HepG2 (cell line): Measurements from ENCODE around the gene OR4D6. TPM values are rescaled to one million over a fixed set of nuclear protein-coding genes. Genes with fewer than 3 reads are reported as not detected.

Experiments used
- ATAC-seq: fragments of 200-7000 bp; cut with Tn5 transposase; 3 replicates; pipeline ENCODE4 v1.9.1; 2020; ENCODE audit warnings: mild to moderate bottlenecking, moderate library complexity
- BruUV-seq: library from RNA; stranded (reverse); fragments of 400-500 nt; replicated peaks from 2 replicates; lab custom pipeline; 2021; lab: Mats Ljungman, UMichigan
- CTCF ChIA-PET: fragments of 300-600 bp; formaldehyde crosslinking; extraction: SDS; loops from one replicate; lab custom pipeline; 2021; ENCODE audit warnings: low total read pairs, inconsistent platforms, low intra/inter-chr PET ratio; lab: Yijun Ruan, JAX
- POLR2A ChIA-PET: fragments of 350-600 bp; sonication (Branson Sonifier 250); formaldehyde crosslinking; loops from one replicate; lab custom pipeline; 2020; ENCODE audit warnings: antibody characterized with exemption, inconsistent platforms; lab: Yijun Ruan, JAX
- DNase-seq: peaks from one replicate; pipeline ENCODE4 v3.0.0-alpha.2; 2015; ENCODE audit warnings: low spot score
- FAIRE-seq: peaks from 3 replicates; lab custom pipeline; 2011; peaks lifted over from hg19 to GRCh38; lab: Jason Lieb, UNC
- H2AFZ ChIP-seq: one replicate; pipeline ENCODE4 v1.6.1; 2011; ENCODE audit warnings: low read length, inconsistent platforms
- H3K27ac ChIP-seq: fragments of 300-600 bp; 3 replicates; pipeline ENCODE4 v1.8.0; 2011; ENCODE audit warnings: mixed run types, mild to moderate bottlenecking, mixed read lengths, low read length, inconsistent platforms; ENCODE audit not compliant: insufficient read depth; ENCODE audit errors: extremely low read length
- H3K27me3 ChIP-seq, 2 experiments: fragments of 200-600 bp in 1 of 2; 2 replicates in 1 of 2; 3 replicates in 1 of 2; pipeline versions ENCODE4 v1.6.0 to v1.8.0; 2011; ENCODE audit warnings: low read length in 2 of 2, mild to moderate bottlenecking in 2 of 2, moderate library complexity in 2 of 2, inconsistent platforms in 1 of 2; ENCODE audit not compliant: insufficient read depth in 2 of 2, control insufficient read depth in 1 of 2
- H3K36me3 ChIP-seq, 2 experiments: fragments of 200-600 bp in 1 of 2; replicated peaks in 1 of 2; 2 replicates in 1 of 2; 3 replicates in 1 of 2; pipeline versions ENCODE4 v1.5.1 to v1.8.0; 2011; ENCODE audit warnings: low read length in 2 of 2, inconsistent platforms in 1 of 2; ENCODE audit not compliant: insufficient read depth in 2 of 2, control insufficient read depth in 1 of 2
- H3K4me1 ChIP-seq: 2 replicates; pipeline ENCODE4 v1.5.1; 2012; ENCODE audit warnings: low read length, inconsistent platforms; ENCODE audit not compliant: insufficient read depth
- H3K4me2 ChIP-seq: 2 replicates; pipeline ENCODE4 v1.6.0; 2011; ENCODE audit warnings: low read depth, low read length, inconsistent platforms
- H3K4me3 ChIP-seq, 3 experiments: fragments of 200-600 bp in 1 of 3; sonication (generic), shearing (Covaris generic) in 1 of 3; replicated peaks in 1 of 3; 2 replicates each; pipeline ENCODE4 v1.5.1; 2011 to 2016; ENCODE audit warnings: low read length in 3 of 3, inconsistent platforms in 2 of 3, low read depth in 2 of 3, mild to moderate bottlenecking in 2 of 3, control low read depth in 1 of 3, mixed read lengths in 1 of 3; ENCODE audit not compliant: insufficient read depth in 1 of 3
- H3K79me2 ChIP-seq: one replicate; pipeline ENCODE4 v1.6.1; 2011; ENCODE audit warnings: low read length, inconsistent platforms; ENCODE audit not compliant: insufficient read depth
- H3K9ac ChIP-seq: 2 replicates; pipeline ENCODE4 v1.6.0; 2011; ENCODE audit warnings: mild to moderate bottlenecking, low read depth, low read length, inconsistent platforms; ENCODE audit not compliant: insufficient read depth
- H3K9me3 ChIP-seq: 2 replicates; pipeline ENCODE4 v1.5.1; 2012; ENCODE audit warnings: mild to moderate bottlenecking, low read length
- H4K20me1 ChIP-seq: 2 replicates; pipeline ENCODE4 v1.6.0; 2011; ENCODE audit warnings: inconsistent platforms, mild to moderate bottlenecking, low read length, moderate library complexity; ENCODE audit not compliant: insufficient read depth
- AGO2 ChIP-seq: fragments of 200-400 bp; formaldehyde crosslinking; optimal IDR thresholded peaks from 2 replicates; pipeline ENCODE3; 2017; ENCODE audit warnings: mild to moderate bottlenecking, low read depth, low read length, moderate library complexity
- HOXD1 ChIP-seq: sonication (generic); formaldehyde crosslinking; IDR thresholded peaks from 2 replicates; pipeline ENCODE4 v1.5.0; 2020; ENCODE audit warnings: missing genetic modification reagents
- KLF16 ChIP-seq, 2 experiments: sonication (generic) in 1 of 2; formaldehyde crosslinking in 1 of 2; IDR thresholded peaks; 2 replicates each; pipeline versions ENCODE4 v1.6.1 to v1.8.0; 2016 to 2023; ENCODE audit warnings: missing genetic modification reagents in 2 of 2, missing compliant biosample characterization in 1 of 2
- MYPOP ChIP-seq: sonication (generic); formaldehyde crosslinking; IDR thresholded peaks from 2 replicates; pipeline ENCODE4 v1.8.1; 2023; ENCODE audit warnings: mild to moderate bottlenecking, moderate library complexity, missing genetic modification reagents
- NRL ChIP-seq: sonication (generic); formaldehyde crosslinking; IDR thresholded peaks from 2 replicates; pipeline ENCODE4 v1.5.0; 2020; ENCODE audit warnings: missing genetic modification reagents, mild to moderate bottlenecking, moderate library complexity, borderline replicate concordance
- PCBP2 ChIP-seq: fragments of 200-400 bp; formaldehyde crosslinking; optimal IDR thresholded peaks from 2 replicates; pipeline ENCODE3; 2018; ENCODE audit warnings: low read length, low read depth; ENCODE audit not compliant: poor library complexity, severe bottlenecking
- SNAPC4 ChIP-seq: sonication (generic); formaldehyde crosslinking; IDR thresholded peaks from 2 replicates; pipeline ENCODE4 v1.4.0; 2020; ENCODE audit warnings: mild to moderate bottlenecking, missing genetic modification reagents
- THRA ChIP-seq: sonication (generic); formaldehyde crosslinking; IDR thresholded peaks from 2 replicates; pipeline ENCODE4 v1.4.0; 2020; ENCODE audit warnings: missing genetic modification reagents, borderline replicate concordance
- TRIM22 ChIP-seq: fragments of 450-650 bp; IDR thresholded peaks from 2 replicates; pipeline ENCODE4 v1.6.1; 2017
- ZNF264 ChIP-seq: sonication (generic); formaldehyde crosslinking; IDR thresholded peaks from 2 replicates; pipeline ENCODE4 v1.4.0; 2020; ENCODE audit warnings: missing genetic modification reagents
- ZNF644 ChIP-seq: IDR thresholded peaks from 2 replicates; pipeline ENCODE4 v1.6.1; 2016; ENCODE audit warnings: low read depth
- WGBS: methylation state at CpG from one replicate; pipeline ENCODE4 v1.1.6; 2017; ENCODE audit warnings: low lambda C conversion rate; 5-methylcytosine and 5-hydroxymethylcytosine counted together
- in situ Hi-C: cut with HindIII; loops from 2 replicates; pipeline ENCODE4 v1.10.0; 2017; ENCODE audit warnings: low pct_unique_long_range_greater_than_20kb; ENCODE audit not compliant: extremely low pct_ligation_motif_present
- intact Hi-C: fragments of 100-400 bp; cut with micrococcal nuclease; formaldehyde crosslinking; loops from one replicate; pipeline ENCODE4 v1.10.0; 2022; ENCODE audit not compliant: unreplicated experiment
- polyA plus RNA-seq, 8 experiments: library from polyadenylated mRNA; depleted of rRNA in 3 of 8; stranded (reverse) in 7 of 8; unstranded in 1 of 8; fragments of >200 nt; fragmentation: Illumina TruSeq in 4 of 8; extraction: Trizol in 4 of 8; gene quantifications; 2 replicates each; pipeline versions ENCODE4 v1.2.1 to v1.2.3, GENCODE V29; 2011 to 2016; ENCODE audit warnings: low read depth in 4 of 8, missing spikeins in 1 of 8, mixed read lengths in 1 of 8; ENCODE audit not compliant: insufficient read depth in 1 of 8
- total RNA-seq, 5 experiments: library from RNA; depleted of rRNA; stranded (reverse); fragments of >200 nt; fragmentation: Illumina TruSeq; extraction: Trizol; gene quantifications; 2 replicates each; pipeline ENCODE4 v1.2.3, GENCODE V29; 2016; ENCODE audit warnings: low read depth in 1 of 5

Gene OR4D6
- total and polyA plus RNA-seq, 2 of the 13 experiments (the other 11 are each of a cell fraction or from before 2014, with no cell fraction given), result not detected

- FAIRE-seq (no peak), DNase-seq (no peak), ATAC-seq (no peak)
- Histone ChIP-seq H3K36me3 (no peaks in the 10 kb centered on the region), H3K4me3 (no peak overlapping the region), H3K79me2 (no peaks in the 10 kb centered on the region), H3K9ac (no peak overlapping the region), H3K4me2 (no peak overlapping the region), H4K20me1 (no peaks in the 10 kb centered on the region), H3K9me3 (no peaks in the 10 kb centered on the region), H2AFZ (no peak overlapping the region), H3K4me1 (no peaks in the 10 kb centered on the region), H3K27ac (no peak overlapping the region), H3K27me3 (no peaks in the 10 kb centered on the region)
- no TSS peak for BruUV-seq
- POLR2A ChIA-PET, result no interaction called here
- WGBS, result 0% methylated on average over 4 of the region's 4 CpGs
- in situ Hi-C loops, result no loop called here
- no peak for TF ChIP-seq KLF16 (CRISPR knock-in tag; IDR thresholded peaks at IDR 0.05)
- no peak for TF ChIP-seq AGO2
- no peak for TF ChIP-seq NRL (CRISPR knock-in tag)
- no peak for TF ChIP-seq SNAPC4 (CRISPR knock-in tag)
- no peak for TF ChIP-seq PCBP2
- TF ChIP-seq HOXD1 (CRISPR knock-in tag), result no peak
- TF ChIP-seq TRIM22, result no peak
- no peak for TF ChIP-seq ZNF644 (CRISPR knock-in tag)
- TF ChIP-seq MYPOP, result no peak
- no peak for TF ChIP-seq ZNF264 (CRISPR knock-in tag)
- no peak for TF ChIP-seq THRA
- intact Hi-C loops, result no loop called here
- CTCF ChIA-PET, result no interaction called here
Observed at GRCh38 chr11:59425131-59425530, 31.6 kb upstream of the OR4D6 start.
